Measurements from ENCODE around the gene GJC1.

Gene GJC1

DNA sequence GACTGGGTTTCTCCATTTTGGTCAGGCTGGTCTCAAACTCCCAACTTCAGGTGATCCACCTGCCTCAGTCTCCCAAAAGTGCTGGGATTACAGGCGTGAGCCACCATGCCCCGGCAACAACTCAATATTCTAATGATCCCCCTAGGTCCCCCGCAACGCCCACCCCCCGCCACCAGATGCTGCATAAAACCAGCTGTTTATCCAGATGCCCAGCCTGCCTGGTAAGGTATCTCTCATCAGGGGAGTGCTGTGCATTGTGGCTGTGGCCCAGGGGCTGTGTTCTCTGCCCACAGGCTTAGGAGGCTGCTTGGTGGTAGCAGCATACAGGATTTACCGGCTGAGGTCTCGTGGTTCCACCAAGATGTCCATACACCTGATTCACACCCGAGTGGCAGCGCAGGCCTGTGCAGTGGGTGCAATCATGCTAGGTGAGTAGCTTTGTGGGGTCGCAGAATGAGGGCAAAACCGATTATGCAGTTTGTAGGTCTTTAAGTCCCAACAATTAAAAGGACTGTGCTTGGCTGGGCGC, 18.9 kb upstream of the GJC1 start:
- no peak for ATAC-seq
- no peak for TF ChIP-seq ARNTL (CRISPR knock-in tag; IDR thresholded peaks at IDR 0.05; ENCODE audit: borderline replicate concordance, low read depth)
- no peak for TF ChIP-seq SNAI2 (CRISPR knock-in tag; IDR thresholded peaks at IDR 0.05)
- TF ChIP-seq ZNF565 (CRISPR knock-in tag; conservative IDR thresholded peaks at IDR 0.05; ENCODE audit: low read depth), result no peak
- no peak for TF ChIP-seq ZNF8 (CRISPR knock-in tag; IDR thresholded peaks at IDR 0.05)
- no peak for TF ChIP-seq ISL1 (CRISPR knock-in tag; IDR thresholded peaks at IDR 0.05)
- TF ChIP-seq, protein P1, sequence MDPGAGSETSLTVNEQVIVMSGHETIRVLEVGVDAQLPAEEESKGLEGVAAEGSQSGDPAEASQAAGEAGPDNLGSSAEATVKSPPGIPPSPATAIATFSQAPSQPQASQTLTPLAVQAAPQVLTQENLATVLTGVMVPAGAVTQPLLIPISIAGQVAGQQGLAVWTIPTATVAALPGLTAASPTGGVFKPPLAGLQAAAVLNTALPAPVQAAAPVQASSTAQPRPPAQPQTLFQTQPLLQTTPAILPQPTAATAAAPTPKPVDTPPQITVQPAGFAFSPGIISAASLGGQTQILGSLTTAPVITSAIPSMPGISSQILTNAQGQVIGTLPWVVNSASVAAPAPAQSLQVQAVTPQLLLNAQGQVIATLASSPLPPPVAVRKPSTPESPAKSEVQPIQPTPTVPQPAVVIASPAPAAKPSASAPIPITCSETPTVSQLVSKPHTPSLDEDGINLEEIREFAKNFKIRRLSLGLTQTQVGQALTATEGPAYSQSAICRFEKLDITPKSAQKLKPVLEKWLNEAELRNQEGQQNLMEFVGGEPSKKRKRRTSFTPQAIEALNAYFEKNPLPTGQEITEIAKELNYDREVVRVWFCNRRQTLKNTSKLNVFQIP (CRISPR knock-in tag; IDR thresholded peaks at IDR 0.05; ENCODE audit: borderline replicate concordance, low read depth), result no peak

DNA sequence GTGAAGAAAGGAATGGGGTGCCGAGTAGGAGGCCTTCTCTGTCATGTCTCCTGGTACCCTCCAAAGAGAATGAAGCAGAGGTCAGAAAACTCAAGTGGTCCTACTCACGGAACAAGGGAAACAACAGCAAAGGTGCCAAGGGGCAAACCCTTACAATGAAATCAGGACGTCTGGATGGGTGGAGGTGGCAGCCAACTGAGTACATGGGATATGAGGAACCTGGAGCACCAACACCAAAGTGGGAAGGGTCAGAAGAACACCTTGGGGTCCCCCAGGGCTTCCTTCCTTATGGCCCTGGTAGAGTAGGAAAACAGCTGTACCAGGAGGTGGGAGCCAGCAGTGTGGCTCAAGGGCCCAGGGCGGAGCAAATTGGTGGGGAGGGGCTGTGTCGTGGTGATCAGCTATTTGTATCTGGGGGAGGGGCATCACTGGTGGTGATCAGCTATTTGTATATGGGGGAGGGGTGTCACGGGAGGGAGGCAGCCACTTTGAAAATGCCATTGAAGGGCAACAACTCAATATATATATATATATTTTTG, 18.2 kb upstream of the GJC1 start:
- no peak for ATAC-seq
- TF ChIP-seq, protein P1 (CRISPR knock-in tag; IDR thresholded peaks at IDR 0.05; ENCODE audit: borderline replicate concordance, low read depth), result no peak
- TF ChIP-seq ISL1 (CRISPR knock-in tag; IDR thresholded peaks at IDR 0.05), result no peak
- TF ChIP-seq ZNF70 (CRISPR knock-in tag; IDR thresholded peaks at IDR 0.05), result no peak
- TF ChIP-seq, protein P2, sequence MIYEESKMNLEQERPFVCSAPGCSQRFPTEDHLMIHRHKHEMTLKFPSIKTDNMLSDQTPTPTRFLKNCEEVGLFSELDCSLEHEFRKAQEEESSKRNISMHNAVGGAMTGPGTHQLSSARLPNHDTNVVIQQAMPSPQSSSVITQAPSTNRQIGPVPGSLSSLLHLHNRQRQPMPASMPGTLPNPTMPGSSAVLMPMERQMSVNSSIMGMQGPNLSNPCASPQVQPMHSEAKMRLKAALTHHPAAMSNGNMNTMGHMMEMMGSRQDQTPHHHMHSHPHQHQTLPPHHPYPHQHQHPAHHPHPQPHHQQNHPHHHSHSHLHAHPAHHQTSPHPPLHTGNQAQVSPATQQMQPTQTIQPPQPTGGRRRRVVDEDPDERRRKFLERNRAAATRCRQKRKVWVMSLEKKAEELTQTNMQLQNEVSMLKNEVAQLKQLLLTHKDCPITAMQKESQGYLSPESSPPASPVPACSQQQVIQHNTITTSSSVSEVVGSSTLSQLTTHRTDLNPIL (CRISPR knock-in tag; IDR thresholded peaks at IDR 0.05; ENCODE audit: low read depth), result no peak
- TF ChIP-seq, protein P3, sequence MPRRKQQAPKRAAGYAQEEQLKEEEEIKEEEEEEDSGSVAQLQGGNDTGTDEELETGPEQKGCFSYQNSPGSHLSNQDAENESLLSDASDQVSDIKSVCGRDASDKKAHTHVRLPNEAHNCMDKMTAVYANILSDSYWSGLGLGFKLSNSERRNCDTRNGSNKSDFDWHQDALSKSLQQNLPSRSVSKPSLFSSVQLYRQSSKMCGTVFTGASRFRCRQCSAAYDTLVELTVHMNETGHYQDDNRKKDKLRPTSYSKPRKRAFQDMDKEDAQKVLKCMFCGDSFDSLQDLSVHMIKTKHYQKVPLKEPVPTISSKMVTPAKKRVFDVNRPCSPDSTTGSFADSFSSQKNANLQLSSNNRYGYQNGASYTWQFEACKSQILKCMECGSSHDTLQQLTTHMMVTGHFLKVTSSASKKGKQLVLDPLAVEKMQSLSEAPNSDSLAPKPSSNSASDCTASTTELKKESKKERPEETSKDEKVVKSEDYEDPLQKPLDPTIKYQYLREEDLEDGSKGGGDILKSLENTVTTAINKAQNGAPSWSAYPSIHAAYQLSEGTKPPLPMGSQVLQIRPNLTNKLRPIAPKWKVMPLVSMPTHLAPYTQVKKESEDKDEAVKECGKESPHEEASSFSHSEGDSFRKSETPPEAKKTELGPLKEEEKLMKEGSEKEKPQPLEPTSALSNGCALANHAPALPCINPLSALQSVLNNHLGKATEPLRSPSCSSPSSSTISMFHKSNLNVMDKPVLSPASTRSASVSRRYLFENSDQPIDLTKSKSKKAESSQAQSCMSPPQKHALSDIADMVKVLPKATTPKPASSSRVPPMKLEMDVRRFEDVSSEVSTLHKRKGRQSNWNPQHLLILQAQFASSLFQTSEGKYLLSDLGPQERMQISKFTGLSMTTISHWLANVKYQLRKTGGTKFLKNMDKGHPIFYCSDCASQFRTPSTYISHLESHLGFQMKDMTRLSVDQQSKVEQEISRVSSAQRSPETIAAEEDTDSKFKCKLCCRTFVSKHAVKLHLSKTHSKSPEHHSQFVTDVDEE (CRISPR knock-in tag; IDR thresholded peaks at IDR 0.05), result no peak
- no peak for TF ChIP-seq TCF4 (CRISPR knock-in tag; IDR thresholded peaks at IDR 0.05; ENCODE audit: borderline replicate concordance)
- TF ChIP-seq TOX (CRISPR knock-in tag; IDR thresholded peaks at IDR 0.05; ENCODE audit: borderline replicate concordance), result no peak
- TF ChIP-seq ESRRG (CRISPR knock-in tag; IDR thresholded peaks at IDR 0.05), result no peak
- TF ChIP-seq SNAI2 (CRISPR knock-in tag; IDR thresholded peaks at IDR 0.05), result no peak
- no peak for TF ChIP-seq PATZ1 (CRISPR knock-in tag; IDR thresholded peaks at IDR 0.05; ENCODE audit: borderline replicate concordance)
- no peak for TF ChIP-seq RARB (CRISPR knock-in tag; IDR thresholded peaks at IDR 0.05)
- TF ChIP-seq PPARA (CRISPR knock-in tag; IDR thresholded peaks at IDR 0.05; ENCODE audit: borderline replicate concordance), result no peak
- no peak for TF ChIP-seq ARNTL (CRISPR knock-in tag; IDR thresholded peaks at IDR 0.05; ENCODE audit: borderline replicate concordance, low read depth)
- TF ChIP-seq OSR1 (CRISPR knock-in tag; IDR thresholded peaks at IDR 0.05), result no peak
- no peak for TF ChIP-seq ZFP30 (CRISPR knock-in tag; IDR thresholded peaks at IDR 0.05)
- no peak for TF ChIP-seq CSRNP3 (CRISPR knock-in tag; IDR thresholded peaks at IDR 0.05)
- no peak for TF ChIP-seq ZNF565 (CRISPR knock-in tag; conservative IDR thresholded peaks at IDR 0.05; ENCODE audit: low read depth)
- TF ChIP-seq ZFP3 (CRISPR knock-in tag; IDR thresholded peaks at IDR 0.05), result no peak
- no peak for TF ChIP-seq ZNF8 (CRISPR knock-in tag; IDR thresholded peaks at IDR 0.05)

Measured in SK-N-SH treated with all-trans-retinoic acid at 6 μM for 48 hours (cell line).